DMS153 treated with DMSO at 0.1 percent for 48 hours (cell line): Measurements from ENCODE around the gene AGAP1.

Experiments
- DNase-seq: peaks from one replicate; lab custom pipeline; 2025; ENCODE audit not compliant: unreplicated experiment; lab: John Stamatoyannopoulos, UW

AGAP1 gene

DNA sequence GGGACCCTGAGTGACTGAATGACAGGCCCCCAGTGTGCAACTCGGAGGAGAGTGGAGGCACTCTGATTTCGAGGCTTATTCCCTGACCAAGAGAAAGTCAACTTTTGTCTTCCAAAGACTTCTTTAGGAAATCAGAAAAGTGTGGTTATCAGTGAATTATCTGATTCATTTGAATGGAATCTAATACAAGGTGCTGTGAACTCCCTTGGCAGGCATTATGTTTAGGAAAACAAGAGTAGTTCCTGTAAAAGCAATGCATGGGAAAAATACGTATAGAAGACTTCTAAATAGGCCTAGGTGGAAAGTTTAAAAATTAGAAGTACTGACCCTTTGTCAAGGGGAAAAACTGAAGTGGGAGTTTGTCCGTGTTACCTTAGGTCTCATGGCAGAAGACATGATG, 404.9 kb downstream of the AGAP1 start:
- no peak for DNase-seq

DNA sequence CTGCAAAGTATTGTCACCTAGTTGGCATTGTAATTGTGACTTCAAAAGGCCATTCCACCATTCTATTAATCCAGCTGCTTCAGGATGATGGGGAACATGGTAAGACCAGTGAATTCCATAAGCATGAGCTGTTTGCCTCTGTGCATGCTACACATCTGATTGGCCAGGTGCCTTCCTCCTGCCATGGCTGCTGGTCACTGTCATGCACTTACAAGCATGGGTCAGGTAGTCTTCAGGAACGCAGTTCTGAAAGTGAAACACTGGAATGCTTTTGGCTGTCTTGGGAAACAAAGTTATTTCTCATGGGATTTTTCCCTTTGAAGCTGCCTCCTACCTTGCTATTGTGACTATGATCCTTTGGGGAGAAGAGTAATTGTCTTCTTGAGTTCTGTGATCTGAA, 406.8 kb downstream of the AGAP1 start:
- no peak for DNase-seq

DNA sequence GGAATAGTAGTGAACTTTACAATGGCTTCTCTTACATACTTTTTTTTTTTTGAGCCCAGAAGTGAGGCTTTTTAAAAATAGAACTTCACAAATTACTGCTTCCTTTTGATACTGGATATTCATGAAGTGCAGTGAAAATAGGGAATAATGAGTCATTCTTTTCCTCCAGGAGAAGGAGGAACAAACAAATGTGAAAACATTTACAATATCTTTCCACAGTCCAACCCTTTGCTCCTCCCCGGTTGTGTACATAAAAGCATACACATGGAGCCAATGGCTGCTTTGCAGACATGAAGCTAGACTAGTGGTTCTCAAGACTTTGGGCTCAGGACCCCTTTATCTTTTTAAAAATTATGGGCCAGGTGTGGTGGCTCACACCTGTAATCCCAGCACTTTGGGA, 407.4 kb downstream of the AGAP1 start:
- no peak for DNase-seq

- DNase-seq: no peak
Observed at GRCh38 chr2:235903782-235904584, 410.1 kb downstream of the AGAP1 start.

DNA sequence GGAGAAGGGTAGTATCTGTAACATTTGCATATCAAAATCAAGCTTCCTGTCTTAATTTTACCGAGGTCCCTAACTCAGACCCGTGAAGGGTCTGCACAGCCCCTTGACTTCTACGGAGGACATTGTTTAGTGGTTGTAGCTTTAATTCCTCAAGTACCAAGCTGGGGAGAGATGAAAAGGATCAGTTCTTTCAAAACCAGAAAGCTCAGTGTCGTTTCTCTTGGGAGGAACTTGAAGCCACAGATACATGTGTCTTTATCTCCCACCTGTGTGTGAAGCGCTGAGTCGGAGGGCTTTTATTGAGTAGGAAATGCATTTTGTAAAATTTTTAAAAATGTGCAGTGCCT, 410.7 kb downstream of the AGAP1 start:
- no peak for DNase-seq

- no peak for DNase-seq
Observed at GRCh38 chr2:235908826-235909225, 415.0 kb downstream of the AGAP1 start.

DNA sequence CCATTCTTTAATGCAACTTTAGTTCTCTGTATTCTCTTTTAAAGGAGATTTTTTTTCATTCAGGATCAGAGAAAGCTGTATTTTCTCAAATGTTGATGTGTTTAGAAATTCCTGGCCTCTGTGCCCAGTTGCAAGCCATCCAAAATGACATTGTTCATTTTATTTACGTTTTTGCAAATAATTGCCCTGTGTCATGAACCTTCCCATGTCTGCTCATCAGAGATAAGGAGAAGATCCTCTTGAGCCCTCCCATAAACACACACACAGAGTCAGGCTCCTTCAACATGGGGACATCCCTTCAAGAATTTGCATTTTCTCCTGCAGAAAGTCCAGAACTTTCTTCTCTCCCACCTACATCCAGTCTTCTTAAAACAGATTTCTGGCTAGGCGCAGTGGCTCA, 415.5 kb downstream of the AGAP1 start:
- DNase-seq: no peak

- no peak for DNase-seq
Observed at GRCh38 chr2:235910067-235910466, 416.2 kb downstream of the AGAP1 start.

GRCh38 chr2:235911125-235911524, 417.3 kb downstream of the AGAP1 start:
- DNase-seq: no peak

DNA sequence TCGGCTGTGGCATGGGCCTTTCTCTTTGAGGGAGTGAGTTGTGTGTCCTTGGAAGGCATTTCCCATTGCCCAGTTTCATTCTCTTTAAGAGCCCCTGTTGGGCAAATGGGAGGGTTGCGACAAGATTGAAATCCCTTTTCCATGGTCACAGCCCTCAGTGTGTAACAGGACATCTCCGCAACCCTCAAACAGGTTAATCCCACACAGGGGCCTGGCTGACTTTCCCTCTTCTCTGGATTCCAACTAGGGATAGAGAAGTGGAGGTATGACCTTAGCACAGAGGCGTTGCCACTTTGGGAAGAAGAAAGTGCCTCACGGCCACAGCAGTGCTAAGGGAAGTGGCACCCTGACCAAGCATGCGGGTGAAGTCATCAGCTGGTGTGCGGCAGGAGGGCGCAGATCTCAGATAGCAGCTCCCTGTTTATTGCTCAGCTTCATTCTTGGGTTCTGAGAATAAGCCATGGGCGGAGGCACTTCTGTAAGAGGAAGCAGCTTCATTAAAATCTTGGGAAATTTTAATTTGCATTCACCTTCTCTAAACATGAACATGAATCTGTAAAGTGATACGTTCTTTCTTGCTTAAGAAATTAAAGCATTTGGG, 417.9 kb downstream of the AGAP1 start:
- DNase-seq: no peak

DNA sequence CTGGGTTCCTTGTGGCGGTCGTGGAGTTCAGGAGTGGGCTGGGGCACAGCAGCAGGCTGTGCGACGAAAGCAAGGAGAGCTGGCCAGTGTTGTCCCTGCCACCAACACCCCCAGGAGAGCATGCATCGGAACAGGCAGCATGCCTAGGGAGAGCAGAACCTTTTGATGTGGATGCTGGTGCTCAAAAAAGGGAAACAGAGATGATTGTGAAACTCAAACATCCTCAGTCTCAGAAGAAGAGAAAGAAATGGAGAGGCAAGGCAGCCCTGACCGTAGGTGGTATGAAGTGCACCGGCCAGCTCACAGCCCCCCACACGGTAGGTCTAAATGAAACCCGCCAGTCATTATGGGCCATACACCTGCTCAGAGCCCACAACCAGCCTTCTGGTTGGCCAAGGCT, 420.9 kb downstream of the AGAP1 start:
- no peak for DNase-seq

- no peak for DNase-seq
Observed at GRCh38 chr2:235917506-235917905, 423.7 kb downstream of the AGAP1 start.

GRCh38 chr2:235918876-235919275, 425.0 kb downstream of the AGAP1 start:
- DNase-seq: no peak

GRCh38 chr2:235920216-235920865, 426.5 kb downstream of the AGAP1 start:
- DNase-seq: no peak

GRCh38 chr2:235921508-235922191, 427.8 kb downstream of the AGAP1 start:
- no peak for DNase-seq

DNA sequence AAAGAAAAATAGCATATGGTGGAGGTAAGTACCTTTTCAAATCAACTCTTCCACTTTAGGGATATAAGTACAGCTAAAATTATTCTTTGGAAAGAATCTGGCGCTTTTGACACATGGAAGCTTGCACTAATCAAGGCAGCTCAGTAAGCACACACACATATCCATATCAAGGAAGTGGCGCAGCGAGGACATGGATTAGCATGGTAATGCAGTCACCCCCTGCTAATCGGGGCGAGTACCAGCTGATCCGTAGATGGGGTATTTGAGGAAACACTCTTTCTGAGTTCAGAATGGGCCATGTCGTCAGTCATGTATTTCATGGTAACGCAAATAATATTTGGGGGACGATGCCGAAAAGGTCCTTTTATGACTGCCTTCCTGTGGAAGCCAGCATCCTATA, 429.0 kb downstream of the AGAP1 start:
- no peak for DNase-seq

DNA sequence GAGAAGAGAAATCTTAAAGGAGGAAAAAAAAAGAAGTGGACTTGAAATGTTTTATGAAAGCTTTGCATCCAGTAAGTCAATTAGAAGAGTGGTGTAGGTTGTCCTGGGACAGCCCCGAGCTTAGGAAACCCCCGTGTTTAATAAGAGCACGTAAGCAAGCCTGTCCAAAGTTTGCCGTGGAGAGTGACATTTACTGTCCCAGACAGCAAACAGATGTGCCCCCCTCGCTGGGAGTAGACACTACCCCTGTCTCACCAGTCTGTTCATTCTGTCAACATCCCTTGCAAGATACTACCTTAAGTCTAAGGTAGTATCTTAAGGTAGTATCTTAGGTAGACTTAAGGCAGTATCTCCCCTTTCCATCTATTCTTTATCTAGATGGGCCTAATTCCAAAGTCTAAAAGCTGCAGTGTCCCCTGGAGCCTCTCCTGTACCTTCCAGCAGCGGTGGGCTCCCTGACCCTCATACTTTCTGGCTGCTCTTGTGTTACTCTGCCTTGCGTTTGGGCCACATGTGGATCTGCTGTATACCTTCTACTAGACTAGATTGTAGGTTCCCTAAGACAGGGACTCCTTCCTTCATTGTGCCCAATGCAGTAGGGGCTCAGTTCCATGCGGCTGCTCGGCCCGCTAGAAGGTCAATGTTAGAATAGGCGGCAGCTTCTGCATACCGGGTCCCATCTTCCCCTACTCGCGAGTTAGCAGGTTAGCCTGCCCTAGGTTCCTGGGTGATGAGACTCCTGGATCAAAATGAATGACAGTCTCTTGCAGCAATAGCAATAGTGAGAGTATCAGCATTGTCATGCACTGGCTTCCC, 430.2 kb downstream of the AGAP1 start:
- no peak for DNase-seq

GRCh38 chr2:235924675-235925063, 430.8 kb downstream of the AGAP1 start:
- DNase-seq: no peak

DNA sequence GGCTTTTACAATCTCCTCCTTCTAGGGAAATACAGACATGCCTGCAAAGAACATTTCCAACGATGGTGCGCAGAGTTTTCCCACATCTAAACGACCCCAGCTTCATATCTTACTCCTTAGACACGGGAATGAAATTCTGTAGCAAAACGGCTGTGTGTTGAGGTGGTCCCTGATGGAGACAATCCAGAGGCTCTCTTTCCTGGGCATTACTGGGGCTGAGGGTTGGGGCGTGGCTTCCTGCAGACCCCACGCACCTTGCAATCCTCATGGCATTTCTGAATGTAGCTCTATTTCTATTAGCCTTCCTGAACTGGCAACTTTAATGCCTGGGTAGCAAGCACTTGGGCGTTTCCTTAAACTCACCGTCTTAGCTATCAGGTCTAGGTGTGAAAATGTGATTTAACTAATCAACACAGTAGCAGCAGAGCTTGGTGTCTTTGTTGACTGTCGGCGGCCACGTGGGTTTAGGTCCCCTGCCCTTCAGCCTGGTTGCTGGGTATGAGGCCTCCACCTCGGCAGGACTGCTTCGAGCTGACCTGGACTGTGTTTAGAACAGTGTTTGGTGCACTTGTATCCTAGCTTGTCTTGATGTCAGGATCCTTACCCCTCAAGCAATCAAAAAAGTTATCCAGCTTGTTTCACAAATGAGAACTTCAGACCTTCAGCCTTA, 431.5 kb downstream of the AGAP1 start:
- DNase-seq: no peak

- no peak for DNase-seq
Observed at GRCh38 chr2:235926229-235926628, 432.4 kb downstream of the AGAP1 start.
